Amniotic stem cell (primary cell): ENCODE results near the gene IGLON5.

Experiments used
- DNase-seq: peaks from one replicate; lab custom pipeline; 2025; lab: John Stamatoyannopoulos, UW

The IGLON5 gene

GRCh38 chr19:51317968-51318367 is 6.5 kb downstream of the IGLON5 start:
- no peak for DNase-seq

GRCh38 chr19:51318687-51319648 is 7.5 kb downstream of the IGLON5 start:
- no peak for DNase-seq

GRCh38 chr19:51319649-51320279 is 8.3 kb downstream of the IGLON5 start:
- no peak for DNase-seq

- no peak for DNase-seq
Measured at GRCh38 chr19:51320280-51320657, 8.8 kb downstream of the IGLON5 start.

GRCh38 chr19:51321799-51322198 is 10.4 kb downstream of the IGLON5 start:
- DNase-seq, result no peak

- DNase-seq, result no peak
Measured at GRCh38 chr19:51323481-51324166, 12.2 kb downstream of the IGLON5 start.

- no peak for DNase-seq
Measured at GRCh38 chr19:51324167-51324481, 12.7 kb downstream of the IGLON5 start.

- DNase-seq, result no peak
Measured at GRCh38 chr19:51325161-51325976, 13.9 kb downstream of the IGLON5 start.

GRCh38 chr19:51326216-51327065 is 15.0 kb downstream of the IGLON5 start:
- DNase-seq, result no peak

GRCh38 chr19:51327066-51328001 is 15.9 kb downstream of the IGLON5 start:
- DNase-seq, result no peak

- DNase-seq, result no peak
Measured at GRCh38 chr19:51329411-51329810, 18.0 kb downstream of the IGLON5 start.

GRCh38 chr19:51330366-51330765 is 18.9 kb downstream of the IGLON5 start:
- no peak for DNase-seq

- no peak for DNase-seq
Measured at GRCh38 chr19:51331193-51331592, 19.7 kb downstream of the IGLON5 start.

GRCh38 chr19:51331716-51332115 is 20.3 kb downstream of the IGLON5 start:
- no peak for DNase-seq

- no peak for DNase-seq
Measured at GRCh38 chr19:51333836-51334460, 22.5 kb downstream of the IGLON5 start.

GRCh38 chr19:51337141-51337860 is 25.9 kb downstream of the IGLON5 start:
- no peak for DNase-seq

- no peak for DNase-seq
Measured at GRCh38 chr19:51337861-51338562, 26.6 kb downstream of the IGLON5 start.
